SIG-M5 (cell line): ENCODE results near the gene NADSYN1.

Experiments
- DNase-seq: peaks from one replicate; lab custom pipeline; 2025; lab: John Stamatoyannopoulos, UW

Gene NADSYN1

DNA sequence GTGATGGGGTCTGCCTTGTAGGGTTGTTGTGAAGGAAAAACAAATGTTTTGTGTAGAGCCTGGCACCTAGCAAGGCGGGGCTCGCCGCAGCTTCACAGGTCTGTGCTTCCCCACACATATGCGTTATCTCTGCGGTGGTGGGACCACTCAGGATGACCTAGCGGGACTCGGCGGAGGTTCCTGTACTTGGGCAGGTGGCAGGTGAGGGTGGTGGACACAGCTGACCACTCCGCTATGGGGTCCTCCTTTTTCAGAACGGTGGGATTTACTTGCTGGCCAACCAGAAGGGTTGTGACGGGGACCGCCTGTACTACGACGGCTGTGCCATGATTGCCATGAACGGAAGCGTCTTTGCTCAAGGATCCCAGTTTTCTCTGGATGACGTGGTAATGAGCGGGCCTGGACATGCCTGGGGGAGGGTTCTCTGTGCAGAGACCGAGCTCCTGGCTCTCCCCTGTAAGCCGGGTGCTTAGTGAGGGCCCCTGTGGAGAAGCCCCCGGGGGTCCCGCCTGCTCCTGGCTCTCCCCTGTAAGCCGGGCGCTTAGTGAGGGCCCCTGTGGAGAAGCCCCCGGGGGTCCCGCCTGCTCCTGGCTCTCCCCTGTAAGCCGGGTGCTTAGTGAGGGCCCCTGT lies 21.3 kb downstream of the NADSYN1 start:
- no peak for DNase-seq

DNA sequence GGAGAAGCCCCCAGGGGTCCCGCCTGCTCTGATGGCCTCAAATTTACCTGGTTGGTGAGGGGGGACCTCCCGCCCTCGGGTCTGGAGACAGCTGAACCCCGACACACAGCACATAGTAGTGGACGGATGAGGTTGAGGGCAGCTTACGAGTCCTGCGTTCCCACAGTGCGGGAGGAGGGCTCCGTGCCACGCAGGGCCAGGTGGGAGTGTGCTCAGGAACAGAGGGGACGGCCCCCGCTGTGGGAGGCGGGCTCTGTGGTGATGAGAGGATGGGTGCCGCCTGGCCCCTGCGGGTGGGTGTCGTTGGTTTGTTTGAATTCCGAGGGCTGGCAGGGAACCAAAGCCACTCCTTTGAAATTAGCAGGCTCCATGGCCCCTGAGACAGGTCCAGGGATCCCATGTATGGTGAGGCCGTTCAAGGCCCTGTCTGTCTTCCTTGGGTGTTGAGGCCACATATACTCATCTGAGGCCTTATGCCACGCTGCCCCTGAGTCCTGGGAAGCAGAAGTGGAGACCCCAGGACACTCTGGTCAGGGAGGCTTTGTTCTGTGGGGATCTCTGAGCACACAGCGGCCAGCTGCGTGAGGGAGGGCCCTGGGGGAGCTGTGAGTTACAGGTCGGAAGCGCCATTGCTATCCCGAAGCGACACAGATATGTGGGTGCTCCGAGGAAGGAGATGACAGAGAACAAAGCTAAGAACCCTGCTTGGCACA lies 21.9 kb downstream of the NADSYN1 start:
- DNase-seq: no peak

DNA sequence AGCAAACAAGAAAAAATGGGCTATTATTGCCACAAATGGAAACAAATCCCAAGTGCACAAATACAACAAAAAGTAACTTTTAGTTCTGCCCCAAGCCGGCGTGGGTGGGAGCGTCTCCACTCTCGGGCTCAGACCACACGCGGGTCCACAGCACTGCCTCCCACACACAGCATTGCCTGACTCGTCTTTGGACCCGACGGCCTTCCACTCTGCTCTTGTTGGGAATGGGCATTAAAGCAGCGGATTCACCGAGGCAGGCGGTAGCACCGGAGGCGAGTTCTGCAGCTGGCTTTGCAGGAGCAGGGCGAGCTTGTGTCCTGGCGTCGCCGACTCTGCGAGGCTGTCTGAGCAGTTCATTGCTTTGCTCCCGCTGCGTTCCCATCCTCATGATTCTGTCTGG lies 23.0 kb downstream of the NADSYN1 start:
- DNase-seq: no peak

DNA sequence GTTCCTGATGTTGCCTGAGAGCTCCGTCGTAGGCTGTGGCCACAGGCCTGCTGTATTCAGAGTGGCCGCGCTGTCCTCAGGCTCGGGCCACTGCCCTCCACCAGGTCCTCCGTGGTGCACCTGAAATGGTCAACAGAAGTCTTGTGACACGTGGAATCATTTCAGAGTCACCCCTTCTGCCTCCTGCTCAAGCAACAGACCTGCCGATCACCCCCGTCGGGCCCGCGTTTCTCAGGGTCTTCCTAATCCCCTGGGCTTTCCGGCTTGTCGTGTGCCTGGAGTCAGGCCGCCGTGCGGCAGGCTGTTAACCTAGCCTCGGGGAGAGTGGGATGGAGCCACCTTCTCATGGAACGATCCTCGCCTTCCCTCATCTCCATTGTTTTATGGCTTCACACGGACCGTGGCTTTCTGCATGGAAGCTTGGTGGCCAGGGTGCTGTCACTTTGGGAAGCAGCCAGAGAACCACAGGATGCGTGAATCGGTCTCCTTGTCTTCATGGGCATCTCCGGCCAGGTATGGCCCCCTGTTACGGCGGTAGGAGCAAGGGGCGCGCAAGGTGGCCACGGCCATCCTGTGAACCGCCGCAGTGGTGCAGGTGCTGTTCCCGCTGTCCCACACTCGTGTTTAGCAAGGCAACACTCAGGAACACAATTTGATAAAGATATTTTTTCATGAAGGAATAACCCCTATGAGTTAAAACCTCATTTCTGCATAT lies 24.1 kb downstream of the NADSYN1 start:
- no peak for DNase-seq

DNA sequence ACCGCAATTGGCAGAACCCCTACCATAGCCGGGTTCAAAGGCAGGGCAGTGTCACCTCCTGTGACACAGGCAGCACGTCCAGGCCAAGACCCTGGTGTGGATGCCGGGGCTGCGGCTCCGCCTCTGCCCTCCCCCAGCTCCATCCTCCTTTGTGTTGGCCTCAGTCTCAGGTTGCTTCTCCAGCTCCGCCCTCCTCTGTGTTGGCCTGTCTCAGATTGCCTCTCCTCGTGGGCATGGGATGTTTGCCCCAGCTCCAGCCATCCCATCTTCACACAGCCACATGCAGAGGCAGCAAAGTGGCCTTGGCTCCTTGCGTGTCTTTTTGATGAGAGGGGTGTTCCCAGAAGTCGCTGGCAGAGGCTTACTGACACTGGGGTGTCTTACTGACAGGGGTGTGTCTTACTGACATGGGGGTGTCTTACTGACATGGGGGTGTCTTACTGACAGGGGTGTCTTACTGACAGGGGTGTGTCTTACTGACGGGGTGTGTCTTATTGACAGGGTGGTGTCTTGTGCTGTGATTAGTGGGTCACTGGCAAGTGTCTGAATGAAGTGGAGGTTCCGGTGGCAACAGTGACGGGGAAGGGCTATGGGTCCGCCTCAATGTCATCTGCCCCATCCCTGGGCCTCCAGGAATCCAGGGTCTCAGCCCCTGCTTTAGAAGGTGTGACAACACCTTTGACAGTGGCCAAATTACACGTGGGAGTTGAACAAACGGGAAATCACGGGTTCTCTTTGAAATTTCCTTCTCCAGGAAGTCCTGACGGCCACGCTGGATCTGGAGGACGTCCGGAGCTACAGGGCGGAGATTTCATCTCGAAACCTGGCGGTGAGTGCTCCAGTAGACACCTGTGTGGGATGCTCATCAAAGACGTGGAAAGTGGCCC lies 24.9 kb downstream of the NADSYN1 start:
- DNase-seq: no peak

DNA sequence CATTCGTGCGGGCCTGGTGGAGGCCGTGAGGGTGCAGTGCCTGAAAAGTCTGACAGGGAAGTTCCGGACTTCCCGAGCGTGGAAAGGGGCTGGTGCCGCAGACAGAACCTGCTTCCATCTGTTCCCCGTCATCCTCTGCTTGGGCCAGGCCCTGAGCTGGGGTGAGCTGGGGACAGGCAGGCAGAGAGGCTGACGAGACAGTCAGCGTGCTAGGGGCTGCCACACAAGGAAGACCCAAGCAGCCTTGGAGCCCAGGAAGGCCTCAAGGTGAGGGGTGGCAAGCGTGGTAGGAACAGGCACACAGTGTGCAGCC lies 25.5 kb downstream of the NADSYN1 start:
- no peak for DNase-seq

DNA sequence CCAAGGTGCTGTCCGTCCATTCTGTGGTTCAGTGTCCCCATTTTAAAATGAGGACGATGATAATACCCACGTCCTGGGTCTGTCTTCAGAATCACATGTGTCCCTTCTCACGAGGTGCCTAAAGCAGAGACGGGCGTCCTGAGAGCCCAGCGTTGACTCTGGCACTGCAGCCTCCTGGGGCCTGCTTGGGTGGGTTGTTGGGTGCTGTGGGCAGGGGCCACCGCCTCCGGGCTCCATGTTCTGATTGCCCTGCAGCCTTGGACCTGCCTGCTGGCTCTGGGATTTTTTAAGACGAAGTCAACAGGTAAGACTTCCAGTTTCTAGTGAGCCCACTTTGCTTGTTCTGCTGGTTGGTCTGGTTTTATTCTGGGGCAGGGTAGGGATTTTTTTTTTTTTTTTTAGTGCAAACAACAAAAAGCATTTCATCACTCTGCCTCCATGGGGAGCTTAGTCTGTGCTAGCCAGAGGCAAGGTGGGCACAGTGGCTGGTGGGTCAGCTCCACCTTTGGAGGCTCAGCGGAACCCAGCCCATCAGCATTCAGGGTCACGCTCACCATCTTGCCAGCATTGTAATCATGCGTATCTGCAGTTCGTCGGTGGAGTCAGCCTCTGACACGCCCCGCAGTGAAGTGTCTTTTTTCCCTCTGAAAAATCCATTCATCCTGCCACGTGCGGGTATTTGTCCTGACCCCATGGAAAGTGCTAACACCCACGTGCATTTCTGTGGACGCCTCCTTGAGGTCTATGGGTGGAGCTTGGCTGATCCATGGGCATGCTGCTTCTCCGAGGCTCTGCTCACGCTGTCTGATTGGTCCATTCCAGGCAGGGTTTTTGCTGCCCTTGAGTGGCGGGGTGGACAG lies 28.3 kb downstream of the NADSYN1 start:
- no peak for DNase-seq

DNA sequence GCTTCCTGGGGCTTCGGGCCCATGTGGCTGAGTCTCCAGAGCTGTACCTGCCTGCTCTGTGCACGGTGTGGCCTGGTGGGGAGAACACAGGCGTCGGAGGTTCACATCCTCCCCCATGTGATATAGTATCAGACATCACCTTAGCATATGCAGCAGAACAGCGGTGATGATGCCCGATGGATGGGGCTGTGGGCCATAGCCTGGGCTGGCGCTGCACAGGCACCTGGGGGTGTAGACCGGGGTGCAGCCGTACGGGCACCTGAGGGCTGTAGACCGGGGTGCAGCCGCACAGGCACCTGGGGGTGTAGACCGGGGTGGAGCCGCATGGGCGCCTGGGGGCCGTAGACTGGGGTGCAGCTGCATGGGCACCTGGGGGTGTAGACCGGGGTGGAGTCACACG lies 29.2 kb downstream of the NADSYN1 start:
- DNase-seq: no peak

DNA sequence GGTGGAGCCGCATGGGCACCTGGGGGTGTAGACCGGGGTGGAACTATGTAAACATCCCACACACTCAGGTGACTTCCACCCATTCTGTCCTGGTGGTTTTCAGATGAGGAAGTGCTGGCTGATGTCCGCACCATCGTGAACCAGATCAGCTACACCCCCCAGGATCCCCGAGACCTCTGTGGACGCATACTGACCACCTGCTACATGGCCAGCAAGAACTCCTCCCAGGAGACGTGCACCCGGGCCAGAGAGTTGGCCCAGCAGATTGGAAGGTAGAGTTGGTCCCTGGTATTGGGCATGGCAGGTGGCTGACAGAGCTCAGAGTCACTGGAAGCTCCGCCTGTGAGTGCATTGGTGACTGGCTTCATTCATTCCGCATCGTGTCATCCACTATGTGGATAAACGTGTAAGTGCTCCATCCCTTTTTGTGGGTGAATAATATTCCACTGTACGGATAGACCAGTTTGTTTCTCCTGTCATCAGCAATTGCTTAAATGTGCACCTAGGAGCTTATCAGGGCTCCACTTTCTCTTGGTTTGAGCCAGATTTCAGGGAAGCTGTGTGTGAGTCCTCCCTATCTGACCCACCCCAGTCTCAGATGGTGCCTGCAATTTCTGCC lies 29.9 kb downstream of the NADSYN1 start:
- no peak for DNase-seq

DNA sequence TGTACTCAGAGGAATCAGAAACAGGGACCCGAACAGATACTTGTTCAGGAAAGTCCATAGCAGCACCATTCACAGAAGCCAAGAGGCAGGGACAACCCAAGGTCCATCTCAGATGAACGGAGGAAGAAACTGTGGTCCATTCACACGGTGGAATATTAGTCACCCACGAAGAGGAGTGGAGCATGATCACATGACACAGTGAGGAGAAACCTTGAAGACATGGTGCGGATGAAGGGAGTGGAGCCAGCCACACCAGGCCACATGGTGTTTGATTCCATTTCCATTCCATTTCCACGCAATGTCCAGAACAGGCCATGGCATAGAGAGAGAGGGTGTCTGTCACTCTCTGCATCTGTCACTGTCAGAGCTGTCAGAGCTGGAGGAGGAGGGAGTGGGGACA lies 30.7 kb downstream of the NADSYN1 start:
- DNase-seq: no peak

DNA sequence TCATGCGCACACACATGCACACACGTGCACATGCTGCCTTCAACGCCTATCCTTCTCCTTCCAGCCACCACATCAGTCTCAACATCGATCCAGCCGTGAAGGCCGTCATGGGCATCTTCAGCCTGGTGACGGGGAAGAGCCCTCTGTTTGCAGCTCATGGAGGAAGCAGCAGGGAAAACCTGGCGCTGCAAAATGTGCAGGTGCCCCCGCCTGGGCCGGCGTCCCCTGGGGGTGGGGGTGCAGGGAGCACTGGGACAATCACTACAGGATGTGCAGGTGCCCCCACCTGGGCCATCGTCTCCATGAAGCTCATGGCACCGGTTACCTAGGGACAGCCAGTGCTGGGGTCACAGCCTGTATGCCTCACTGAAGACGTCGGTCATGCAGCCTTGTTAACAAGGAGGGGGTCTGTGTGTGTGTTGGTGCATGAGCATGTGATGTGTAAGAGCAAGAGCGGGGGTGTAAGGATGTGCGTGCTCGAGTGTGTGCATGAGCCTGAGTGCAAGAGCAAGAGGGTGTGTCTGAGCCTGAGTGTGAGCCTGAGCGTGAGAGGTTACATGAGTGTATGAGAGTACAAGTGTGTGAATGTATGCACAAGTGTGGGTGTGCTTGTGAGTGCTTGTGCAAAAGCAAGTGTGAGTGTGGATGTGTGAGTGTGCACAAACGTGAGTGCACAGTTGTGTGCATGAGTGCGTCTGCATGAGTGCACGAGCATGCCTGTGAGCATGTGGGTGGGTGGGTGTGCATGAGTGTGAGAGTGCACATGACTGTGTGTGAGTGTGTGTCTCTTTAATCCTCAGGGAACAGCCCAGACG lies 31.5 kb downstream of the NADSYN1 start:
- no peak for DNase-seq

DNA sequence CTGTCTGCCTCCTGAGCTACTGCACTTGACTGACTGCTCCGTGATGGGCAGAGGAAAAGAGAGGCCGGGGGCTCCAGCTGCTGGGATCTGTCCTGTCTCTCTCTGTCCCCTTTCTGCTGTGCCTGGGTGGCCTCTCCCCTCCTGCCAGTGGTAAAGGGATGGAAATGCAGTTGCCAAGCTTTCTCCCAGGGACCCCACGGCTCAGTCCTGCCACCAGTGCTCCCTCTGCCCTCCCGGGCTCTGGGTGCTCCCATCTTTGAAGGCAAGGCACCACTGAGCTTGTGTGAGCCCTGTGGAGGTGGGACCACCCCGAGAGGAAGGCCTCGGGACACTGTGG lies 32.0 kb downstream of the NADSYN1 start:
- DNase-seq: no peak

DNA sequence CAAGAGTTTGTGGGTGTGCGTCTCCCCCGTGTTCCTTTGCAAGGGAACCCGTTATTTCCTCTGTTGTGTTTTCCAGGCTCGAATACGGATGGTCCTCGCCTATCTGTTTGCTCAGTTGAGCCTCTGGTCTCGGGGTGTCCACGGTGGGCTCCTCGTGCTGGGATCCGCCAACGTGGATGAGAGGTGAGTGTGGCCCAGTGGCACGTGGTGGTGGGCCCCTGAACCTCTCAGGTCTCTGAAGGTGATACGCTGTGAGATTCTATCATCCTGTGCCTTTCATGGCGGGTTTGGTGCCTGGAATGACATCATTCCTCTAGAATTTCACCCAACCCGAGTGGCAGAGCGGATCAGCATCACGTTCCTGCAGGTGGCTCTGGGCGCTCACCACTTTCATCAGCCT lies 32.5 kb downstream of the NADSYN1 start:
- DNase-seq: no peak

DNA sequence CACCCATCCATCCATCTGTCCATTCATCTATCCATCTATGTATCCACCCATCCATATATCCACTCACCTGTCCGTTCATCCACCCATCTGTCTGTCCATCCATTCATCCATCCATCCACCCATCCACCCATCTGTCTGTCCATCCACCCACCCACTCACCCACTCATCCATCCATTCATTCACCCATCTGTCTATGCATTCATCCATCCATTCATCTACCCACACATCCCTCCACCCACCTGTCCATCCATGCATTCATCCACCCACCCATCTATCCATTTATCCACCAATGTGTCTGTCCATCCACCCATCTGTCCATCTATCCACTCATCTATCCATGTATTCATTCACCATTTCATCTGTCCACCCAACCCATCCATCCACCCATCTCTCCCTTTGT lies 33.3 kb downstream of the NADSYN1 start:
- no peak for DNase-seq

DNA sequence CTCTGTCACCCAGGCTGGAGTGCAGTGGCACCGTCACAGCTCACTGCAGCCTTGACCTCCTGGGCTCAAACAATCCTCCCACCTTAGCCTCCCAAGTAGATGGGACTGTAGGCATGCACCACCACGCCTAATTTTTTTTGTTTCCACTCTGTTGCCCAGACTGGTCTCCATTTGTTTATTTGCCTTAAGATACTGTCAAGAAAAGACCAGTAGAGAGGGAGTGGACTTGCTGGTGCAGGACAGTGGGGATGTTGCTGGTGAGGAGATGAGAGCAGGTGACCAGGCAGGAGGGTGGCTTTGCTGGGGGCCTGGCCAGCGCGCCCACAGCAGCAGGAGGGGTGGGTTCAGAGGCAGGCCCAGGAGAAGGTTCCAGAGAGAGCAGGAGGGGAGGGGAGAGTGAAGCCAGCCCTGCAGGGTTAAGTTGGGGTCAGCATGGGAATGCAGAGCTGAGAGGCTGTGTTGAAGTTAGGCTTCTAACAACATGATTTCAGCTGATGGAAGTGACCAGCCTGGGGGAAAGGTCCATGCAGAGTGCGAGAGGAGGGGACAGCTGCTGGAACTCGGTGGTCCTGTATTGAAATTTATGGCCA lies 35.8 kb downstream of the NADSYN1 start:
- DNase-seq: no peak

DNA sequence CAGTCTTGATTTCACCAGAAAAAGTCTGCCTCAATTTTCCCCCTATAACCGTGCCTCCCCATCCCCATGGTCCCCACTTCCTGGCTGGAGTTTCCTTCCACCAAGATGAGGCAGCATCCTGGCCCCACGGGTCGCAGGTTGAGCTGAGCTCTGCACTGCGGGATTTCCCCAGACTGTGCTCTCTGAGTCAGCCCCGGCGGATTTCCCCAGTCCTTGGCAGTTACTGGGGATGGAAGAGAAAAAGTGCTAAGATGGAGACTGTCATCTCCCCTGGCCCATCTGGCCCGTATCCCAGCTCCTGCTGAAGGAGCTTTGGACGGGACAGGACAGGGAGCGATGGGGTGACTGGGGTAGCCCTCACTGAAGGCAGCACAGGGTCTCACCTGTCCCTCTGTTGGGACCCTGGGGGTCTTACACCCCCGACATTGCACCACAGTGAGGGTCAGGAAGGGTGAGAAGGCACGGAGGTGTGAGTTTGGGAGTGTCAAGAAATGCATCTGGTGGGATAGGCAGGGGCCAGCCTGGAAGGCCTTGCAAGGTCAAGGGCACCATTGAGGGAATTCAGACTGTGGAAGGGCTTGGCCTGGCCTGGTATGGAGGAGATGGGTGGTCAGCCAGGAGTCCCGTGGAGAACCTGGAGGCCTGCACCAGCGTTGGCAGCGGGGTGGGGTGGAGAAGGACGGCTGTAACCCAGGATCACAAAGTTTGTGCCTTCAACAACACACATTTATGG lies 36.5 kb downstream of the NADSYN1 start:
- DNase-seq: no peak

DNA sequence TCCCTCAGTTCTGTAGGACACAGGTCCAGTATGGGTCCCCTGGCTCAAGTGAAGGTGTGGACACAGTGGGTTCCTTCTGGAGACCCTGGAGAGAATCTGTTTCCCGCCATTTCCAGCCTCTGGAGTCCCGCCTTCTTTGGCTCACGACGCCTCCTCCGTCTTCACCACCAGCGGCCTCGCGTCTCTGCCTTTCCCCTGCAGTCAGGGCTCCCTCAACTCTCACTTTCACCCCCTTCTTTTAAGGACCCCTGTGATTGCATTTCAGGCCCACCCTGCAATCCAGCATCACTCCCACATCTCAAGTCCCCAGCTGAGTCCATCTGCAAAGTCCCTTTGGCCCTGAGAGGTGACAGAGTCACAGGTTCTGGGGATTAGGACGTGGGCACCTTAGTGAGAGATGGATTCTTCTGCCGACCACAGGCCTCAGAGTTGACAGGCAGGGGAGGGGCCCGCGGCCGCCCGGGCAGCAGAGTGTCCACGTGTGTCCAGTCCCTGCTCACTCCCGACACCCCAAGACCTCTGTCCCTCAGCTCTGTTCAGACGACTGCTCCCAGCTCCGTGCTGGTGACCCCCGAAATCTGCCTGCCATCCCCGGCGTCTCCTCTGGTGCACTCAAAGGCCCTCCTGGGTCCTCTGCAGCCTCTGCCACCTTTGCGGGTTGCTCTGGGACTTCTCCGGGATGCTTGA lies 37.2 kb downstream of the NADSYN1 start:
- no peak for DNase-seq

DNA sequence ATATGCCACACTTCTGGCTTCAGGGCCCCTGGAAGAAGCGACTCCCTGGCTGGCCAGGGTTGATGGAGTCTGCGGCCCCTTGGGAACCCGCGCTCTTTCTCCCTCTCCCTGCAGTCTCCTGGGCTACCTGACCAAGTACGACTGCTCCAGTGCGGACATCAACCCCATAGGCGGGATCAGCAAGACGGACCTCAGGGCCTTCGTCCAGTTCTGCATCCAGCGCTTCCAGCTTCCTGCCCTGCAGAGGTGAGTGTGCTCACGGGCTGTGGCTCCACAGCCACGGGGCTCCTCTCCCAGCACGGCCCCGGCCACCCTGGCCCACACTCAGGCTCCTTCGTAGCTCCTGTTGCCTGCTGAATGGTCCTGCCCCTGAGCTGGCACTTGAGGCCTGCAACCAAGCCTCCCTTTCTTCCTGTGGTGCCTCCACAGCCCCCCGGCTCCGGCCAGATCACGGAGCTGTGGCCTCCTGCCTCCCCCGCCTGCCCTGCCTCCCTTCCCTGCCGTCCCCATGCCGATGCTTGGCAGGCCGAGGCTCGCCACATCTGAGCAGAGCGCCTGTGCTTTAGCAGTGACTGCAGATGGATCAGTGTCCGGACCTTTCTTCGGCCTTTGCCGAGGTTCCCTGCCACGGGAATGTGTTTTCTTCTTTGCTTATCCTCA lies 37.9 kb downstream of the NADSYN1 start:
- DNase-seq: no peak
